HEK293T (cell line): ENCODE results near the gene PRKCE.

Source experiments
- ARNT ChIP-seq: fragments of 450-650 bp; IDR thresholded peaks from 2 replicates; pipeline ENCODE4 v1.6.1; 2017; ENCODE audit warnings: mild to moderate bottlenecking
- BHLHE40 ChIP-seq: fragments of 450-650 bp; IDR thresholded peaks from 2 replicates; pipeline ENCODE4 v1.6.1; 2016; ENCODE audit warnings: mild to moderate bottlenecking, moderate library complexity, borderline replicate concordance
- CTBP1 ChIP-seq: fragments of 450-650 bp; IDR thresholded peaks from 2 replicates; pipeline ENCODE4 v1.6.1; 2016; ENCODE audit warnings: borderline replicate concordance
- ELF4 ChIP-seq: fragments of 450-650 bp; IDR thresholded peaks from 2 replicates; pipeline ENCODE4 v1.6.1; 2017; ENCODE audit warnings: antibody characterized with exemption
- FOXA1 ChIP-seq: fragments of 450-650 bp; IDR thresholded peaks from 2 replicates; pipeline ENCODE4 v1.6.1; 2016; ENCODE audit warnings: mild to moderate bottlenecking
- FOXM1 ChIP-seq: fragments of 450-650 bp; IDR thresholded peaks from 2 replicates; pipeline ENCODE4 v1.6.1; 2017; ENCODE audit warnings: mild to moderate bottlenecking, borderline replicate concordance
- L3MBTL2 ChIP-seq: fragments of 450-650 bp; conservative IDR thresholded peaks from 2 replicates; pipeline ENCODE4 v1.6.1; 2016; ENCODE audit warnings: mild to moderate bottlenecking
- LEF1 ChIP-seq: fragments of 450-650 bp; IDR thresholded peaks from 2 replicates; pipeline ENCODE4 v1.6.1; 2017; ENCODE audit warnings: mild to moderate bottlenecking, borderline replicate concordance
- NFRKB ChIP-seq: fragments of 450-650 bp; IDR thresholded peaks from 2 replicates; pipeline ENCODE4 v1.6.1; 2016; ENCODE audit warnings: mild to moderate bottlenecking, moderate library complexity
- SP1 ChIP-seq: fragments of 450-650 bp; IDR thresholded peaks from 2 replicates; pipeline ENCODE4 v1.6.1; 2017
- SUZ12 ChIP-seq: fragments of 450-650 bp; IDR thresholded peaks from 2 replicates; pipeline ENCODE4 v1.6.1; 2016; ENCODE audit warnings: mild to moderate bottlenecking
- ZNF384 ChIP-seq: fragments of 450-650 bp; IDR thresholded peaks from 2 replicates; pipeline ENCODE4 v1.6.1; 2016

DNA sequence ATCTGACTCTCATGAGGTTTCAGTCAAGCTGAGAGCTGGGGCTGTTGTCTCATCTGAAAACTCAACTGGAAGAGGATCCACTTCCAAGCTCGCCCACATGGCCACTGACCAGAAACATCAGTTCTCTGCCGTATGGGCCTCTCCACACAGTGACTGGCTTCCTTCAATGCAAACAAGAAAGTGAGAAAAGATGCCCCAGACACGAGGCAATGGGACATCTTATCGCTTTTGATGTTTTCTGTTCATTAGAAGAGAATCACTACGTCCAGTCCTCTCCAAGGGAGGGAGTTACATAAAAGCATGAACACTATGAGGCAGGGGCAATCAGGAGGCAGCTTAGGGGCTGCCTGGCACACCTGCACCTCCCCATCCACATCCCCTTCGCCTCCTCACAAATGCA lies 338.7 kb downstream of the PRKCE start:
- TF ChIP-seq L3MBTL2 (no peak), BHLHE40 (no peak), CTBP1 (no peak), NFRKB (no peak), SUZ12 (no peak), ARNT (no peak), ELF4 (no peak), ZNF384 (no peak), LEF1 (no peak), FOXA1 (no peak), SP1 (no peak), FOXM1 (no peak)
